K562 (cell line): Measurements from ENCODE around the gene PARPBP.

ENCODE experiments used
- HDAC6 ChIP-seq: IDR thresholded peaks from 2 replicates; pipeline ENCODE4 v1.6.1; 2012; ENCODE audit warnings: low read depth, mild to moderate bottlenecking, control low read depth, inconsistent platforms, low read length, moderate library complexity
- SPI1 ChIP-seq: IDR thresholded peaks from 2 replicates; pipeline ENCODE4 v1.6.1; 2011; ENCODE audit warnings: low read depth, low read length, control low read depth, borderline replicate concordance
- ZBED1 ChIP-seq: IDR thresholded peaks from 2 replicates; pipeline ENCODE4 v1.6.1; 2014
- ZNF717 ChIP-seq: fragments of 250-450 bp; sonication (Bioruptor Pico); IDR thresholded peaks from 2 replicates; pipeline ENCODE4 v1.5.0; 2021

DNA sequence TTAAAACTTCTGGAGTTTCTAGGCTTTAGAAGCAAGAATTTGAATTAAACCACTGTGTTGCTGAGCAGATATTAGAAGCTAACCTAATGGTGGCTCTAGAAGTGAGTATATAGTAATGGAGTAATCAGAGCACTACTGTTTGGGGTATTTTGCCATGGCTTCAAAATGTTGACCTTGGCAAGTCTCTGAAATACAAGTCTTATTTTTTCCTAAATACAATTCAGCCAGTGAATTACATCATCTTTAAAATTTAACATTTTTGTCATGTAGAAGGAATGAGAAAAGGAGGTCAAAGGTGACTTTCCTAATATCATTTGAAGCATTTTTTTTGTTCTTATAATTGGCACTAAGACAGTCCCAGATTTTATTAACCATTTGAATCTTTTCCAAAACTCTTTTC lies 52.5 kb downstream of the PARPBP start:
- TF ChIP-seq ZBED1 (no peak), ZNF717 (CRISPR knock-in tag) (no peak), HDAC6 (no peak), SPI1 (no peak)
